NOMO-1 (cell line): Measurements from ENCODE around the gene TBC1D21.

ENCODE experiments used
- DNase-seq, 2 experiments: peaks; one replicate each; lab custom pipeline; 2025; ENCODE audit not compliant: unreplicated experiment in 2 of 2; lab: John Stamatoyannopoulos, UW

The TBC1D21 gene, protein sequence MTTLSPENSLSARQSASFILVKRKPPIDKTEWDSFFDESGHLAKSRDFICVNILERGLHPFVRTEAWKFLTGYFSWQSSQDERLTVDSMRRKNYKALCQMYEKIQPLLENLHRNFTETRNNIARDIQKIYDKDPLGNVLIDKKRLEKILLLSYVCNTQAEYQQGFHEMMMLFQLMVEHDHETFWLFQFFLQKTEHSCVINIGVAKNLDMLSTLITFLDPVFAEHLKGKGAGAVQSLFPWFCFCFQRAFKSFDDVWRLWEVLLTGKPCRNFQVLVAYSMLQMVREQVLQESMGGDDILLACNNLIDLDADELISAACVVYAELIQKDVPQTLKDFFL

GRCh38 chr15:73873456-73873855 is at the start of gene TBC1D21:
TSS of gene TBC1D21 (plus strand) at chr15:73873564. CDS start at chr15:73873710, 146 bp downstream.
- DNase-seq: no peak

DNA sequence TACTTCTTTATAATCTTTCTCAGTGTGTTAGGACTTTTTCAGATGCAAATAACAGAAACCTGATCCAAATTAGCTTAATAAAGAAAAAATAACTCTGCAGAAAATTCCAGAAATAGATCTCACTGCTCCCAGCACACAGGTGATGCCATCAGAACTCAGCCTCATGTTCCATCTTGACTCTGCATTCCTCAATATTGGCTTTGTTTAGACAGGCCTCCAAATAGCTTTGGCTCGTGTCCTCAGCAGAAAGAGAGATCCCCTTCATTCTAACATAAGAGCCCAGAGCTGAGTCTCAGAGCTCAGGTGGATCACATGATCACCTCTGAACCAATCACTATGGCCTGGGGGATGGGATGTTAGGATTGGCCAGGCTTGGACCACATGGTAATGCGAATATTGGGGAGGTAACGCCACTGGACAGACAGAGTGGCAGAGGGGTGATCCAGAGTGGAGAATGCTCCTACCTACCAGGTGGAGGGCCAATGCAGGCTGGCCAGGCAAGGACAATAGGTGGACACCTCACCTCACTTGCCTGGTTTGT is 46.6 kb upstream of the TBC1D21 start:
- no peak for DNase-seq

DNA sequence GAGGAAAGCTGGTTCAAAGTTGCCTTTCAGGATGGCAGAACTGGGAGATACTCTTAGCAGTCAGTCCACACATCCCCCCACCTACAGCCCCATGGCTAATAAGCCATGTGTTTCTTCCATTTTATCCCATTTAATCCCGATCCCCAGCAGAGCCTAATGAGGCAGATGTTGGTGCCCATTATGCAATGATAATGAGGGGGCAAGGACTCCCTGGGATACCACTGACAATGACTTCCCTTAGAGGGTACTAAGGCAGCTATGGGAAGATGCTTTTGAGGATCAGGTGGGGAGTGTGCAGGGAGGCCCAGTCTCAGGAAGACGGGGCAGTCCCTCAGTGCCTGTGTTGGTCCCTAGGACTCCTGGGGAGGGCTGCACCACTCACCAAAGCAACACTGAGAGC is 43.8 kb upstream of the TBC1D21 start:
- DNase-seq: no peak

- no peak for DNase-seq
Measured at GRCh38 chr15:73832657-73833056, 40.7 kb upstream of the TBC1D21 start.

DNA sequence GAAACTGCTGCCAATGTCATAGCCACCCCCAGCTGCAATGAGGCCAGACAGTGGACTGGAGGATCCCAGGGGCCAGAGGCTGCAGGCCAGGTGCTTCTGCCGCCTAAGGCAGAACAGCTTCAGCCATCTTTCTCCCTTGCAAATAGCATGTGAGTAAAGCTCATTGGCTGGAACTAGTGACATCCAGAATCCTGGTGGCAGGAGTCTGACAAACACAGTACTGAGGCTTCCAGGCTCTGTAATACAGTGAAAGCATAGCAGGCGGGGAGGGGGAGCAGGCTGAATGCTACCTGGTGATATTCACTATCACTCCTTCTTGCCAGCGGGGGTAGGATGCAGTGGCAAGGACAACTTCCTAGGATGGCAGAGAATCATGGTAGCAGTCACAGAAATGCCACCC is 36.5 kb upstream of the TBC1D21 start:
- DNase-seq: no peak

DNA sequence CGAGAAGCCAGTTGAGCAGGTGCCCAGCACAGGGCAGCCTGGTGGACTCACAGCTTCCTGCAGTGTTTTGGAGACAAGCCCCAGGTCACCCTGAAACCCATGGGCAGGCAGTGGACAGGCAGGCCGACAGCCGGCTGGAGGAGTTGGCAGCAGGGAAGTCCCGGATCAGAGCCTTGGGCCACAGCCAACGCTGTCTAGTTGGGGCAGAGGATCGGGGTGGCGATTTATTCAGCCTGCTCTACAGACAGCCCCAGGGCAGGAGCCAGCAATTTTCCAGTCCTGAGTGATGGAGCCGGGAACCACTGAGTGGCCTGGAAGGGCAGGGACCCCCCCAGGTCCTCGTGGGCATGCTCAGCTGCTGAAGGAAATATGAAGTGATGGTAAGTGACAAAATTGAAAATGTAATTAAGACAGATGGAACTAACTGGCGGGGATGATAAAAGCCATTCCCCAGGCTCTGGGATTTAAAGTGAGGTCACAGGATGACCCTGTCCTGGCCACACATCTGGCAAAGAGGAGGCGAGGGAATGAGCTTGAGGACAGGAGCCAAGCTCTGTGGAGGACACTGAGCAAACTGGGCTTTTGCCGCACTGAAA is 34.4 kb upstream of the TBC1D21 start:
- no peak for DNase-seq

- no peak for DNase-seq
Measured at GRCh38 chr15:73839699-73840377, 33.5 kb upstream of the TBC1D21 start.

GRCh38 chr15:73840771-73841170 is 32.6 kb upstream of the TBC1D21 start:
- no peak for DNase-seq

GRCh38 chr15:73841756-73842725 is 31.3 kb upstream of the TBC1D21 start:
- DNase-seq: no peak

- DNase-seq: no peak
Measured at GRCh38 chr15:73843787-73844186, 29.6 kb upstream of the TBC1D21 start.

GRCh38 chr15:73844356-73844755 is 29.0 kb upstream of the TBC1D21 start:
- DNase-seq: no peak

DNA sequence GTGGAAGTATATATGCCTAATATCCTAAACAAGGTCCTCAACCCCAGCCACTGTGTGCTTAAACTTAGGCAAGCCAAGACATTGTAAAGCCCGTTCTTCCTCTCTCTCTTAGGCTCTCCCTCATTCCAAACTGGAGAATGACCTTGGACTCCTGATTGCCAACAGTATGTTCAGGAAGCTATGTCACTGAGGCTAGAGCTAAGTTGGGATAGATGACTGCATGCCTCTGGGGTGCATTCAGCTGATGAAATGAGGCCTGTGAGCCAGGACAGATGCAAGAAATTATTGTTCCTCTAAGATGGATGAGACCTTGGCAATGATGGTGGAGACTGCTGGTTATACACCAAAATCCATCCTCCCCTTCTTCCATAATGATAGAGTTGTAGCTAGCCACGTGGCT is 27.9 kb upstream of the TBC1D21 start:
- no peak for DNase-seq

GRCh38 chr15:73845907-73846306 is 27.5 kb upstream of the TBC1D21 start:
- DNase-seq: no peak

DNA sequence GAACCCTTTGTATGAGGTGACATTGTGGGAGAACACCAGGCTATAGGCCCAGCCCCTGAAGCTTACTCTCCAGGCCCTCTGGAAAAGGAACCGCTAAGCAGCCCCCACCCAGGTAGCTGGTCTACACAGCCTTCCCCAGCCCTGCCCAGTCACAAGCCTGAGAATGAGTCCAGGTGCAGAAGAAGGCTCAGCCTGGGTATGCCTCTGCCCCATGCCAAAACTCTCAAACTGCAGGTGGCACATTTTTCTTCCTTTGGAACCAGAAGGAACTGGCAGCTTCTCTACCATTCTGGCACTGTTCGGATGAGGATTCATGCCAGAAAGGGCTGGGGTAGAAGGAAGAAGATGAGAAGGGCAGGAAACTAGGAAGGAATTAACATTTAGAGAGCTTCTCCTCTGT is 23.7 kb upstream of the TBC1D21 start:
- DNase-seq: no peak

DNA sequence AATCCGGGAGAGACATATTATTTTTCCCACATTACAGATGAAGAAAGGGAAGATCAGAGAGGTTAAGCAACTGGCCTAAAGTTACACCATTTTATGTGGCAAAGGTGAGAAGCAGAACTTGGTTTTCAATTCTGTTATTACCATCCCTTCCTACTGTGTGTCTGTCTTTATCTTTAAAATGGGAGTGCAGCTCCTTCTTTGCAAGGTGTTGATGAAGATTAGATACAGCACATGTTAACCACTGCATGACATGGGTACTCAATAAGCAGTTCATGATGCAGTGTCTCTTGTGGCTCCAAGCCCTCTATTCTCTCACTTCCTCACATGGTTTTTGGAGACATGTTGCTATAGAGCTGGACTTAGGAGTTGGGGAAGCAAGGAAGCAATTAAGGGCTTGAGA is 23.1 kb upstream of the TBC1D21 start:
- no peak for DNase-seq

DNA sequence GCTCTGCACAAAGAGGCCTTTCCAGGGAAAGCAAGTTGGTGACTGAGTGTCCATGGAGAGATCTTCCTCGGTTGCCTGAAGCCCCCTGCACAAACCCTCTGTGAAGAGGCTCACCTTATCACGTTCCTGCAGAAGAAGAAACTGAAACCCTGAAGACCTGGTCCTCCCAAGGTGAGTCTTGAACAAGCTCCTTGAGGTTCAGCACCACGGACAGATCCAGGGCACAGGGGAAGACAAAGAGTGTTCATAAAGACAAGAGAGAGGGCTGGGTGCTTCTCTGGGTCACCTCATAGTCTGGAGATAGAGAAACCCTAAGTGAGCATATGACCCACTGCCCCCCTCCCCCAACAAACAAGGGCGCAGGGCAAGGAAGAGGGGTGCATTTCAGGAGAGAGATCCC is 21.7 kb upstream of the TBC1D21 start:
- DNase-seq: peak in 1 of 2 experiments; percentile 24

GRCh38 chr15:73852507-73852906 is 20.9 kb upstream of the TBC1D21 start:
- no peak for DNase-seq

DNA sequence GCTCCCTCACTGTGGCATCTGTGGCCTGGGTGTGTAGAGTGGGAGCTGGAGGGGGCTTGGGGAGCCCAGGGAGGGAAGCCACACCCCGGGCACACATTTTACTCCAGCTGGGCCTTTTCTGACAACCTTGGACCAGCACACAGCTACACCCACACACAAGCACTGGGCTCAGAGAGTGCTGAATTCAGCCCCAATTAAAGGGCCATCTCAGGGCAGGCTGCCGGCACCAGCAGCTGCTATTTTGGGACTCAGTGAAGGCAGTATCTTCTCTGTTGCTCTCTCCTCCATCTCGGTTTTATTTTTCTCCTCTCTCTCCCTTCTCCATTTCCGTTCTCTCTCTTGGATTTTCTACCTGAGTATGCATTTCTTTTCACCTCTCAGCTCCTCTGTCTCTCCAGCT is 19.1 kb upstream of the TBC1D21 start:
- DNase-seq: no peak

DNA sequence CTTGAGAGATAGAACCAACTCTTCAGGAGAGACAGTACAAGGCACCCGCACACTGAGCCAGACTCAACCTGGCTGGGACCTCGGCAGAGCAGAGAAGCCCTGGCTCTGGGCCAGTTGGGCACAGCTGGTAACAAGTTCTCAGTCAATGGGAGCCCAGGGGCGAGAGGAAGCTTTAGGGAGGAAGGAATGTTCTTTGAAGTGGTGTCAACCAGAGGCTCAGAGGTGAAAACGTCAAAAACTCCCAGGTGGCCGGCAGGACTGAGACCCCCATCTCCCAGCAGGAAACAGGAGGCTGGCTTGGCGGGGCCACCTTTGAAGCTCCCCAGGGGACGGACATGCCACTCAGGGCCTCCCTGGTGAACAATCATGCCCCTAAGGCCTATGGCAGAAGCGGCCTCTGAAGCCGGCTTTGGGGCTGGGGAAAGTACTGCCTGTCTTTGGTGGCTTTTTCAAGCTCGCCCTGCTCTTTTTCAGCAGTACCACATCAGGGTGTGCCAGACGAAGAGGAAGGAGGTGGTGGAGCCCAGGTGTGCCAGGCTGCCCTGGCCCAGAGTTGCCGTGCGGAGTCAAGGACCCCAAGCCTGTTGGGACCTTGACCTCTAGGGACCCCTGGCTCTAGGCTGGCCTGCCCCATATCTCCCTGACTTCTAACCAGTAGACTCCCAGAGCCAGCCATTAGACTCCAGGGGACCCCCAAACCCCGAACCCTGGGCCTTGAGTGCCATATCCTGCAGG is 16.7 kb upstream of the TBC1D21 start:
- no peak for DNase-seq
